ENCODE data around the gene GRM7. TPM values are rescaled to one million over a fixed set of nuclear protein-coding genes. Genes with fewer than 3 reads are reported as not detected.

GRM7 gene
- polyA plus RNA-seq, 4 donors = 2.0 to 3.4 (median 2.3) TPM

DNA sequence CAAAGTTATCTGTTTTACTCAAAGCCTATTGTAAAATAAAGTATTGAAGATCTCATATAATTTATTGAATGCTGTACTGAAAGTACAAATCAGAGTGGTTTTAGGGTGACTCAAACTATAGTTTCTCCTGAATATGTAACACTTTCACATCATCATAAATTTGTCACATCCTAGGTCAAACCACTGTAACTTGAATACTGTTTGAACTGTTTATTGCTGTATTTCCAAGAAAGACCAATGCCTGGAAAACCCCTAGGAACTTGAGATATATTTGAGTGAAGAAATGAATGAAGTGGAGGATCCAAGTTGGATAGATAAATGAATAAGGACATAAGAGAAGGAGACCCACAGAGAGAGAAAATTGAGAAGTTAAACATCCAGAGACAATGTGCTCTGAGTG, 348.2 kb downstream of the GRM7 start:
- no peak for DNase-seq (ENCODE audit: low read depth in 4 of 4, low spot score in 2 of 4)

DNA sequence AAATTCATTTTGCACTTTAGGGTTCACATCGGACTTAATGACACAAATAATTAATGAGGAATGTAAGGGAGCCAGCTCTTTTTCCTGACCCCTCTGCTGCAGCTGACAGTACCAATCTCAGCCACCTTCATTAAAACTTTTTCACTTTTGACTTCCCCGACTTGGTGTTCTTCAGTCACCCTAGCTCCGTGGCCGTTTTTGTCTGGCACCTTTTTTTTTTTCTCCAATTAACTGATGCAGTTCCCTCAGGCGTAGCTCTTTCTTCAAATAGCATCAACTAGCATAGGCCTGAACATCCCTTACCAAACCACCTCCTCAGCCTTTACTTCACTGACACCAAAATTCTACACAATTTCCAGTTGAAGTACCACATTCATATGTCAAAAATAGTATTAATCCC, 350.8 kb downstream of the GRM7 start:
- no peak for DNase-seq (ENCODE audit: low read depth in 4 of 4, low spot score in 2 of 4)

DNA sequence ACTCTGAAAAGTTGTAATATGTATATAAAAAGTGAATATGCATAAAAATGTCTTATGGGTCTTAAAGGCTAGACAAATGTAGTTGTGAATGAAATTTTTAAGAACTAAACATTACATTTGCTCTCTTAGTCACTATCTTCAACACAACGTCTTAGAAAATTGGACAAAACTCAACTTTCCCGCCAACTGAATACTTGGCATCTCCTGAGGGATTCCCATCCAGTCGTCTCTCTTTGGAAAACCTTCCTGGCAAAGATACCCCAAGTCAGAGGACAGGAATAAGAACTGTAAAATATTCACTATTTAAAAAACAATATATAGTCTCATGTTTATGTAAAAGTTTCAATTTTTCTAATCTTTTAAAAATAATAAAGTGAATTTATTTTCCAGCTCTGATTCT, 354.8 kb downstream of the GRM7 start:
- no peak for DNase-seq (ENCODE audit: low read depth in 4 of 4, low spot score in 2 of 4)

DNA sequence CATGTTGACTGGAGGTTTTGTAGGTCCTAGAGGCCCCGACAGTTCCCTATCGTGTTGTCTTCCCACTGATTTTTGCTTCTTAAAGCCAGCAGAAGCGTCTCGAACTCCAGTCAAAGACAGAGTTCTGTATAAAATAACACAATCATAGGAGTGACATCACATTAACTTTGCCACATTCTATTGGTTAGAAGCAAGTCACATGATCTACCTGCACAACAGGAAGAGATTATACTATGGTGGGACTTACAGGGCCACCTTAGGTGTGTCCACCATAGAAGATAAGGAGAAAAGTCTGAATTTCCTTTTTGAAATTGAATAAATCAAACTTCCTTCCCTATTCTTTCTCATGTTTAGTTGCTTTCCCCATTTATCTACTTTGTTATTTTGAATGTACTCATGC, 365.5 kb downstream of the GRM7 start:
- no peak for DNase-seq (ENCODE audit: low read depth in 4 of 4, low spot score in 2 of 4)

DNA sequence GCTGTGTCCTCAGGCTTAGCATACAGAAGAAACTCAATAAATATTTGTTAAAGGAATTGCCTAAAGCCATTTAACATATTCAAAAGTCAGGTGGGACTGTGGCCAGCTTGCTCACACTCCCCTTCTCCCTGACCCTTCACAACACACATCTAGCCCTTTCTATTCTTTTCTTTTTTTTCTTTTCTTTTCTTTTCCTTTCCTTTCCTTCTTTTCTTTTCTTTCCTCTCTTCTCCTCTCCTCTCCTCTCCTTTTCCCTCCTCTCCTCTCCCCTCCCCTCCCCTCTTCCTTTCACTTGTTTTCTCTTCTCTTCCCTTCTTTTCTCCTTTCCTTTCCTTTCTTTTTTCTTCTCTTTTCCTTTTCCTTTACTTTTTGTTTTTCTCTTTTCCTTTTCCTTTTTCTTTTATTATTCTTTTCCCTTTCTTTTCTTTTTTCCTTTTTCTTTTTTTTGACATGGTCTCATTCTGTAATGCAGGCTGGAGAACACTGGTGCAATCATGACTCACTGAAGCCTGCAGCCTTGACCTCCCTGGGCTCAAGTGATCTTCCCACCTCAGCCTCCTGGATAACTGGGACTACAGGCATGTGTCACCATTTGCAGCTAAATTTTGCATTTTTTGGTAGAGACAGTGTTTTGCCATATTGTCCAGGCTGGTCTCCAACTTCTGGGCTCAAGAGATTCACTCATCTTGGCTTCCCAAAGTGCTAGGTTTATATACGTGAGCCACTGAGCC, 377.8 kb downstream of the GRM7 start:
- no peak for DNase-seq (ENCODE audit: low read depth in 4 of 4, low spot score in 2 of 4)

DNA sequence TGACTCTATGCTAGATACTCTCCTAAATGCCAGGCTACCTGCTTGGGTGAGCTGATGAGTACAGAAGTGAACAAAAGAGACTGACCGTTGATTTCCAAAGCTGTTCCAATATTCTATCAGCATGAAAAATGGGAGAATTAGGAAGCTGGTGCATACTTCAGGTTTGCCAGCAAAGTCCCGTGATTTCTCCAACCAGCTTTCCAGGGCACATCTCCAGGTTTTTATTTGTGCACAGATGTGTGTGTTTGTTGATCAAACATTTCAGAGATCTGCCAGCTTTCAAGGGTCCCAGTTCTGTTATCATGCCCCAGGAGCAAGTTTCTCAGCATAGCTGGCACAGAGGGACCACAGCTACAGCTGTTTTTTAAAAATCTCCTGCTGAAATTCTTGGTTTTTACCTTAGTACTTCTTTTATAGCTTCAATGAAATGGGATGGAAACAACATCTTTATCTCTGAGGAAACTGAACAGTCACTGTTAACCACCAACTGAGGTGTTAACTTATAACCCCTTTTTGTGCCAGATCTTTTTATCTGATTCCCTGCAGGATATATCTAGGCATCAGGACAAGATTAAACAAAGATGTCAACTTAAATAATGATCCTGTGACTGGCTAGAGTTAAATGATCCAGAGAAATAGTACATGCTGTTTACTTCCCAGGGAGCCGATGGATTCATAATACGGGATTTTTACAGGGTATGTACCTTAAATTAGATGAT, 380.8 kb downstream of the GRM7 start:
- no peak for DNase-seq (ENCODE audit: low read depth in 4 of 4, low spot score in 2 of 4)

DNA sequence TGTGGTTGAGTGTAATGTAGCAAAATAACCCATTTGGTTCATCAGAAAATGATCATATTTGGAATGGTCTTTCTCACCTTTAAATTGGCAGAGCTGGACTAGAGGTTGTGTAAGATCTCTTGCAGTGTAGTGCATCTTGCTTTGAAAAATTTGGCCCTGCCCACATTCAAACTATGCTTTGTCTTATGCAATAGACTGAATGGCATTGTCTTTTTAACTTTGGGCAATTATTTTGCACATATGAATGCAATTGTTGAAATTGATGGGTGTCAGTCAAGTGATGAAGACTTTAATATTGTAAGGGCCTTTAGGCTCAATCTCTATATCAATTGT, 381.4 kb downstream of the GRM7 start:
- no peak for DNase-seq (ENCODE audit: low read depth in 4 of 4, low spot score in 2 of 4)

DNA sequence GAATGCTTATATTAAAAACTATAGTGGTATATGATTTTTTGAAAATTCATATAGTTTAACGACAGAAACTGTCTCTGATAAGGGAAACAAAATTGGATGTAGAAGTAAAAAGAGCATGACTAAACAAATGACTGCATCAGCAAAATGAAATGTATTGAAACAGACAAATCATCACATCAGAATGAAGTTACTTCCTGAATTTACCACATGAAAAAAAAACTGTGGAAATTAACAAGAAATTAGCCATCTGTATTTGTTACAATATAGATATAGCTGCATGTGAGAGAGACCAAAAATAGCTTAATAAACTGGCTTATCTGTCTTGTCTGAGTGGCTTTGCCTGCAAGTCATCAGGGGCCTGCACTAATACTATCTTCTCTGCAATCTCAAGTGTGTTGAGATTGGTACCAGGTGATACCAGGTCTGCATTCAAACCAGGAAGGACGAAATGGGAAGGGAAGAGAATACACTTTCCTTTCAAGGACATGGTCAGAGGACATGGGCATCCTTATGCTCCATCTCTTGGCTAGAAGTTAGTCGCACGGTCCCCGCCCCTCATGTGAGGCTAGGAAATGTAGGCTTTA, 388.7 kb downstream of the GRM7 start:
- no peak for DNase-seq (ENCODE audit: low read depth in 4 of 4, low spot score in 2 of 4)

DNA sequence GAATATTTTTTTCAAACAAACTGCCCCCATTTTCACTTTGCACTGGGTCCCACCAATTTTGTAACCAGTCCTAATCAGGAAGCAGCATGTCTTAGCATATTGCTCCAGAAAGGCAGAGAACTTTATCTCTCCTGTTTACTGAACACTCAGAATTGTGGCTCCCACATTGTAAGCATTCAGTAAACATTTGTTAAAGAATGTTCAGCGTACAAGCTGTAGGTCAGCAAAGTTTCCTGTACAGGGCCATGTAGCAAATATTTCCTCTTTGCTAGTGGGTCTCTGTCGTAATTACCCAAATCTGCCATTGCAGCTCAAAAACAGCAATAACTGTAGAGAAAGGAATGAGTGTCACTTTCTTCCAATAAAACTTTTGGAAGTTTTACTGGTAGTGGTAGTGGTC, 393.3 kb downstream of the GRM7 start:
- no peak for DNase-seq (ENCODE audit: low read depth in 4 of 4, low spot score in 2 of 4)

DNA sequence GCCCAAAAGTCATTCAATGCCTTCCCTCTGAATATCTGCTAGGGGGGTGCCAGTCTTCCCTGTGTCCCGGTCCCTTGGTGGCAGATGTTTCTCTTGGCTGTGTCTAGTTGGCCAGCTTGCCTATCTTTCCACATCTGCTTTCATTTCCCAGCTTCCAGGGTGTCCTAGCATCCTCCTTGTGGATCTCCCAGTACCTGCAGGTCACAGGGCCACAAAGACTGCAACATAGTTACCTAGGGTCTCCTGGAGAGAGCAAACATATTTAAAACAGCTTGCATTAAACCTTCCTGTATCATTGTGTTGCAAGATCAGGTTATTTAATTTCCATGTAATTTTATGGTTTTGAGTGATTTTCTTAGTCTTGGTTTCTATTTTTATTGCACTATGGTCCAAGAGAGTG, 400.1 kb downstream of the GRM7 start:
- no peak for DNase-seq (ENCODE audit: low read depth in 4 of 4, low spot score in 2 of 4)

DNA sequence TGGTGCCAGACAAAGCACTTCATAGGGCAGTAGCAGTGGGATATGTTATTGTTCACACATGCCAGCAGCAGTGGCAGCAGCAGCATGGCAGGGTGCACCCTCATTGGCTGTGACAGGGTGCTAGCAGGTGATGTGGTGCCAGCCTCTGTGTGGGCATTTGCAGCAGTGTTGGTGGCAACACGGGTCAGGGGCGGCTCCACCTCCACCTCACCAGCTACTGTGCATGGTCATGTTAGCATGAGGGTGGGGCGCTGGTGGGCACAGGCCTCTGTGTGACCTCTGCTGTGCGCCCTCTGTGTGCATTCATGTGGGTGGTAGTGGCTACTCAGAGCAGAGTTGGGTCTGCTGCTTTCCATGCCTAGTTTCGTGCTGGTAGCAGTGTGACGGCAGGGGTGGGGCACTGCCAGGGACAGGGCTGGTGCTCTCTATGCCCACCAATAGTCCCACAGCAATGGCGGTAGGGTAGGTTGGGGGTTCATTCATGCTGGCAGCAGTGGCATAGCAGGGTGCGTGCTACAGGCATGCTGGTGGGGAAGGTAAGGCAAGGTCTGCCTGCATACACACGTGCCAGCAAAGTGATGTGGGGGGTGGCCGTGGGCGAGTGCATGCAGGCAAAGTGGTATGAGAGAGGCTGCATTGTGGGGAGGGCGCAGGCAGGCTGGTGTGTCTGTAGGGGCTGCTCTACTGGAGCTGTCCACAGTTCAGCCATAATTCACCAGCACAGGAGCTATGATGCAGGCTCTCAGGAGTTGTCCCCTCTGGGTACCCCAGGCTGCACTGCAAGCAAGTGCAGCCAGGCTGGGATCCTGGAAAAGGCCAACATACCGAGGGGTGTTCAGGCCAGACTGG, 402.7 kb downstream of the GRM7 start:
- no peak for DNase-seq (ENCODE audit: low read depth in 4 of 4, low spot score in 2 of 4)

DNA sequence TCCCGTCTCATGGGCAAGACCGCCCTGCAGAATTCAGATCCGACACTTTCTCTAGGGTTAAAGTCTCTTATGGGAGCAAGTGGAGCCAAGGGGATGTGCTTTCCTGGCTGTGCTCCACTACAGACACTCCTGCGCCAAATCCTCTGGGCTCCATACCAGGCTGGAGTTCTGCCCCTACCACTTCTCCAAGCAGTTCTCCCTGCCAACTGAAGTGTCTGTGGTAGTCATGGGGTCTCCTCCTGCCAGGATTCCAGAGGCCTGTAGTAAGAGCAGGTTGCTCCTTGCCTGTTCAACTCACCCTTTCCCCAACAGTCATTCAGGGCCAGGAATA, 403.2 kb downstream of the GRM7 start:
- no peak for DNase-seq (ENCODE audit: low read depth in 4 of 4, low spot score in 2 of 4)

DNA sequence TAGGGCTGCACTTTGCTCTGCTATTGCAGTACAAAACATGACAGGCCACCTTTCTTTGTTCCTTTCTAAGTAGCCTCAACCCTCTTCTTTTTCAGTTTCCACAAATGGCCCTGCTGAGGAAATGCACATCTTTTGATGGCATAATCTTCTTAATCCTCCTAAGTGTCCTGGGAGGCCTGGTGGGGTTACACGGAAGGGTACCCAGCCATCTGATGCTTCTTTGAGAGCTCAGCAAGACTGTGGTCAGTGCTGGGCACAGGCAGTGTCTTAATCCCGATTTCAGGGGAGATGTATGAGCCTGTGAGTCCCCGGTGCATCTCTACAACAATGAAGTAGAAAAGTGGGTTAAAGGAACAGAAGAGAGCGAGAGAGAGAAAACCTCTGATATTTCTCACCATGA, 404.8 kb downstream of the GRM7 start:
- DNase-seq (ENCODE audit: low read depth in 4 of 4, low spot score in 2 of 4) = no peak

DNA sequence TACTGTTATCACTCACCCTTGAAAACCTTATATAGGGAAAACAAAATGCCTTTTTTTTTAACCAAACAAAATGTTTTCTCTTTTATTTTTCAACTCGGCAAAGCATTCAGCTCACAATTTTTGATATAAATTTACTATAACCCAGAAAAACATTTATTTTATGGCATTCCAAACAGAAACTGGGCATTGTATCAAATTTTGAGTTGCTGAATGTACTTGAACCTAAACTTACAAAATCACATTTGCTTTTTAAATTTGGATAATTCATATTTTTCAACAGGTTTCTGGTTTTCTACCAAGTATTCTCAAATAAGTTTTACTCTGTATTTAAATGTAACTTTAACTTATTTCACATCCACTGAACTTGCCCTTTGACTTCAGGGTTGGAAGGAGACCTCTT, 405.6 kb downstream of the GRM7 start:
- peak in 1 of 4 donors; percentile 1 for DNase-seq (ENCODE audit: low read depth in 4 of 4, low spot score in 2 of 4)

DNA sequence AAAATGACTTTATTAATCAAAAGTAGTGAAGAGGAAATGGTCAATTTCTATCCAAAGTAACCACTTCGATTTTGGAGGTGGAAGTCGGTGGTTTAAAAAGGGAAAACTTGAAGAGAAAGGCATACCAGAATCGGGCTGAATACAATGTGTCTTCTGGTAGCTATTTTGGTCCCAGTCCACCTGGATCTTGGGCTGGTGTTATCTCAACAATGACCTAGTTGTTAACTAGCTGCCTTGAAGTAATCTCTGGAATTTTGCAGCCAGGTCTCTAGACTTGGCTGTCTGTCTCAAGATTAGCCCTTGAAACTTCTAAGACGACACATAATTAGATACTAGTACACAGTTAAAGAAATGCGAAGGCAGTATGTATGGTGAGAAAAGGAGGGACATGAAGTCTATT, 409.8 kb downstream of the GRM7 start:
- DNase-seq (ENCODE audit: low read depth in 4 of 4, low spot score in 2 of 4) = no peak

DNA sequence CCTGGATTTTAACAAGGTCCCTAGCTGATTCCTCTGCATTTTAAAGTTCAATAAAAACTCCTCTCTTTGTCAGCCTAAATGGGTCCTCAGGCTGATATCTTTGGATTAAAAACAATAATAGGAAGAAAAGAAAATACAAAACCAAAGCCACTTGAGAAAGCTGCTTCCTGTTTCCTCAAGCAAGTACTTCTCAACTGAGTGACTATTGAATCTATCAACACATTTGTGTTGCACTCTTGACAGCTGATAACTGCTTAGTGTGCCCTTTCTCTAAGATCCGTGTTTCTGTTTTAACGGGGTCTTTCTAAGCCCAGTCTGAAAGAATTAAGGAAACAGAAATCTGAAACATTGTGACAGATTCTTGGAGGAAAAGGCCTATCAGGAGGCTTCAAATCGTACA, 410.7 kb downstream of the GRM7 start:
- DNase-seq (ENCODE audit: low read depth in 4 of 4, low spot score in 2 of 4) = no peak

DNA sequence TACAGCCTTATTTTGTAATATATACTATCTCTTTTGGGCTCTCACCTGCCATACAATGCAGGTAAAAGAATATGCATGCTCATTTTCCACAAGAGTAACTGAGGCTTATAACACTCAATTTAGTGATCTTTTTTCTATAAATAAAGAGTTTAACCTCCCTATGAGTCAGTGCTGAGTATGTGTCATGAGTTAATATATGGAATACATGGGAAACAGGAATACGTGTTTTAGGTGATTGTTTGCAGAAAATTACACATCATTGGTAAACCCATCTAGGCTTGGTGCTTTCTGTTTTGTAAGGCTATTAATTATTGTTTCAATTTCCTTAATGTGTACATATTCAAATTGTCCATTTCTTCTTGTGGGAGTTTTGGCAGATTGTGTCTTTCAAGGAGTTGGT, 411.3 kb downstream of the GRM7 start:
- no peak for DNase-seq (ENCODE audit: low read depth in 4 of 4, low spot score in 2 of 4)

DNA sequence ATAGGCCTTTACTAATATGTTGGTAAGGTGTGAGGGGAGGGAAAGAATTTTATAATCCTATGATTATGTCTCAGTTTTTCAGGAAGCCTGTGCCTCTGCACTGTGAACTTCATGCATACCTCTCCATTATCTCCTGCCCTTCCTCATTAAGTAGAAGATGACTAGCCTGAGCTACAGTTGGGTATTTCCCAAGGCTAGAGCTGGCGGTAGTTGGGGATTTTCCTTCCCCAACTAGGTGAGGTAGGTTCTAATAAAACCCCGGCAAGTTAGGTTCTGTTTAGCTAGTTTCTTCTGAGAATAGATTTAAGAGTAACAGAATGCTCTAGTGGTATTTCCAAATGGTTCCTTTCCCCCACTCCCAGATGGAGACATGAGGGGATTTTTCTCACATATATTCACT, 414.5 kb downstream of the GRM7 start:
- DNase-seq (ENCODE audit: low read depth in 4 of 4, low spot score in 2 of 4) = no peak

DNA sequence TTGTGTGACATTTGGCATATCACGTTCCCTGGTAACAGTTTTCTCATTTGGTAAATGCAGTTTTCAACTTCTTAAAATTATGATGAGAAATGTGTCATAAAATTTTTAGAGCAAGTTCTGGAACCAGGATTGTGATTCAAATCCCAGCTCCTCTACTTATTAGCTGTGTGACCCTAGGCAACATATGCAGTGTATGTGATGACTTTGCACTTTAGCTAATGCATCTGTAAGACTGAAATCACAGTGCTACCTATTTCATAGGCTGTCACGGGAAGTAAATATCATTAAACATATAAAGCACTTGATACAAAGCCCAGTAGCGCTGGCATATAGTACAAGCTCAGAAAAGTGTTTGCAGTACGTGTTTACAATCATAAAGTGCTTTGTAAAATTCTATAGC, 419.4 kb downstream of the GRM7 start:
- DNase-seq (ENCODE audit: low read depth in 4 of 4, low spot score in 2 of 4) = no peak

DNA sequence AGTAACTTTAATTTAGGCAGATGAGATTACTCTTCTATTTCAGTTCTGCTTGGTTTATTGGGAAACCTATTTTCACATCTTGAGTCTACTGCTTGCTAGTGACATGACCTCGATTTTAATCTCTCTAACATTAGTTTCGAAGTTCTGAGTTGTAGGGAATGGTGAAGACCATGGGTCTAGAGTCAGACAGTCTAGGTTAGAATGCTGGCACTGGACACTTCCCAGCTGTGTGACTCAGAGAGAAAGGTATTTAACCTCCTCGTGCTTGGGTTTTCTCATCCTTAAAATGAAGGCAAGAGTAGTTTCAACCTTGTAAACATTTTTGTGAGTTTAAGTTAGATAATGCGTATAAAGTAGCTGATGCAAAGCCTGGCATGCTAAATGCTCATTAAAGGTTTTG, 422.1 kb downstream of the GRM7 start:
- no peak for DNase-seq (ENCODE audit: low read depth in 4 of 4, low spot score in 2 of 4)

DNA sequence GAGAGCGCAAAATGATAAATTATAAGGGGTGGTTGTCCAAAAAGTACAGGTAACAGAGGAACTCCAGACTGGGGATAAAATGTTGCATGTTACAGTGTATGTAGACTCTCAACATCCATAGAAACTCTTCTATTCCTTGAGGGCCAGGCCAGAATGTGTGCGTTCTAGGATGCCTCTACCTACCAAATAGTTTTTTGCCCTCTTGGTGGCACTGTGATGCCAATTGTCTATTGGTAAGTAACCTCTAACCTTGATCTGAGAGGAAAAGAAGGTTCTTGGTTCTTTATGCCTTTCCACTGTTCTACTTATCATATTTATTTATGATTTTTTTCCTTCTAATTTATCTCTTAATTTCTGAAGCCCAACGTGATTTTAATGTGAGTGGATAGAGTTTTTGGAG, 424.6 kb downstream of the GRM7 start:
- no peak for DNase-seq (ENCODE audit: low read depth in 4 of 4, low spot score in 2 of 4)

DNA sequence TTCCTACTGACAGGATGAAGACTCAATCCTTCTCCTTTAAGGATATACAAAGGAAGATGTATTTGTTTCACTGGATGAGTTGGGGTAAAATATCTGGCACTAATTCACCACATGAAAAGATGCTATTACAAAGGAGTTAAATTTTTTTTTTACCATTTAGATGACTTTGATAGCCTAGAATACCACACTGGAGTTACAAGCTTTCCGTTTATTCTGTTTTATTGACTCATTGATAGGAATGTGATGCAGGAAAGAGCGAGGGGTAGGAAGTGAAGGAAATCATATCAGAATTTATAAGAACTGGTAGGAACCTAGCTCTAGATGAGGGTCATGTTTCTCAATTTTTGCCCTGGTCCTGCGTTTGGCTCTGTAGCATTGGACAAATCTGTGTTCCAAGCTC, 427.2 kb downstream of the GRM7 start:
- DNase-seq (ENCODE audit: low read depth in 4 of 4, low spot score in 2 of 4) = no peak
